GM18867 (cell line): ENCODE results near the gene NR5A1.

ENCODE experiments used
- ATAC-seq: cut with Tn5 transposase; IDR thresholded peaks from one replicate; pipeline ENCODE4 v1.9.1; 2021; ENCODE audit warnings: mild to moderate bottlenecking, moderate library complexity; ENCODE audit not compliant: unreplicated experiment

The NR5A1 gene

GRCh38 chr9:124448019-124448418 is 59.2 kb downstream of the NR5A1 start:
- no peak for ATAC-seq

GRCh38 chr9:124447297-124447661 is 59.9 kb downstream of the NR5A1 start:
- no peak for ATAC-seq

- no peak for ATAC-seq
These were observed 63.0 kb downstream of the NR5A1 start for GRCh38 chr9:124444166-124444565.

GRCh38 chr9:124443625-124444024 is 63.6 kb downstream of the NR5A1 start:
- ATAC-seq: no peak

- no peak for ATAC-seq
These were observed 64.4 kb downstream of the NR5A1 start for GRCh38 chr9:124442826-124443225.

- ATAC-seq: no peak
These were observed 64.8 kb downstream of the NR5A1 start for GRCh38 chr9:124442379-124442778.

GRCh38 chr9:124441291-124441690 is 65.9 kb downstream of the NR5A1 start:
- ATAC-seq: no peak

GRCh38 chr9:124440786-124441185 is 66.4 kb downstream of the NR5A1 start:
- no peak for ATAC-seq

- ATAC-seq: no peak
These were observed 67.4 kb downstream of the NR5A1 start for GRCh38 chr9:124439686-124440243.

- ATAC-seq: no peak
These were observed 68.1 kb downstream of the NR5A1 start for GRCh38 chr9:124439086-124439485.

GRCh38 chr9:124438091-124438490 is 69.1 kb downstream of the NR5A1 start:
- no peak for ATAC-seq

GRCh38 chr9:124437086-124437485 is 70.1 kb downstream of the NR5A1 start:
- no peak for ATAC-seq

- no peak for ATAC-seq
These were observed 70.9 kb downstream of the NR5A1 start for GRCh38 chr9:124436320-124436719.
